Measurements from ENCODE around the gene GHDC. TPM values are rescaled to one million over a fixed set of nuclear protein-coding genes. Genes with fewer than 3 reads are reported as not detected.
"Not testable (repeated sequence)": the region's sequence is repeated elsewhere in the genome, so short reads cannot be mapped to it uniquely, and the experiment has no call there.

Gene GHDC, protein sequence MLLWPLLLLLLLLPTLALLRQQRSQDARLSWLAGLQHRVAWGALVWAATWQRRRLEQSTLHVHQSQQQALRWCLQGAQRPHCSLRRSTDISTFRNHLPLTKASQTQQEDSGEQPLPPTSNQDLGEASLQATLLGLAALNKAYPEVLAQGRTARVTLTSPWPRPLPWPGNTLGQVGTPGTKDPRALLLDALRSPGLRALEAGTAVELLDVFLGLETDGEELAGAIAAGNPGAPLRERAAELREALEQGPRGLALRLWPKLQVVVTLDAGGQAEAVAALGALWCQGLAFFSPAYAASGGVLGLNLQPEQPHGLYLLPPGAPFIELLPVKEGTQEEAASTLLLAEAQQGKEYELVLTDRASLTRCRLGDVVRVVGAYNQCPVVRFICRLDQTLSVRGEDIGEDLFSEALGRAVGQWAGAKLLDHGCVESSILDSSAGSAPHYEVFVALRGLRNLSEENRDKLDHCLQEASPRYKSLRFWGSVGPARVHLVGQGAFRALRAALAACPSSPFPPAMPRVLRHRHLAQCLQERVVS
- 14.6 TPM for polyA plus RNA-seq (ENCODE audit: insufficient read length)
- long read RNA-seq, donor 1, partial matches to known transcripts: 5 of 9 reads
- long read RNA-seq, donor 1, other reads (novel, unspliced or antisense): 0 of 9 reads
- long read RNA-seq, donor 2, partial matches to known transcripts: 0 of 5 reads
- long read RNA-seq, donor 2, other reads (novel, unspliced or antisense): 0 of 5 reads
- long read RNA-seq, donor 3, partial matches to known transcripts: 0 of 2 reads
- long read RNA-seq, donor 3, other reads (novel, unspliced or antisense): 0 of 2 reads
- long read RNA-seq, donor 4: 0 reads
- long read RNA-seq, donor 5, transcript GHDC-207 (10 exons, 2,396 nt): major isoform, 5 of 6 reads
- long read RNA-seq, donor 5, partial matches to known transcripts: 0 of 6 reads
- long read RNA-seq, donor 5, other reads (novel, unspliced or antisense): 0 of 6 reads
- long read RNA-seq, donor 6, partial matches to known transcripts: 0 of 4 reads
- long read RNA-seq, donor 6, other reads (novel, unspliced or antisense): 0 of 4 reads
- long read RNA-seq, donor 7, partial matches to known transcripts: 0 of 4 reads
- long read RNA-seq, donor 7, other reads (novel, unspliced or antisense): 0 of 4 reads
- long read RNA-seq, donor 8, partial matches to known transcripts: 0 of 1 reads
- long read RNA-seq, donor 8, other reads (novel, unspliced or antisense): 0 of 1 reads

GRCh38 chr17:42193969-42194899 lies at the start of gene GHDC:
GHDC (minus strand) TSS chr17:42194494; CDS start chr17:42193581, 913 bp downstream.
- peak; percentile 82 for DNase-seq

GRCh38 chr17:42243493-42243982 lies 49.2 kb upstream of the GHDC start:
- DNase-seq: no peak

- no peak for DNase-seq
These were observed 47.6 kb upstream of the GHDC start for GRCh38 chr17:42241871-42242270.

DNA sequence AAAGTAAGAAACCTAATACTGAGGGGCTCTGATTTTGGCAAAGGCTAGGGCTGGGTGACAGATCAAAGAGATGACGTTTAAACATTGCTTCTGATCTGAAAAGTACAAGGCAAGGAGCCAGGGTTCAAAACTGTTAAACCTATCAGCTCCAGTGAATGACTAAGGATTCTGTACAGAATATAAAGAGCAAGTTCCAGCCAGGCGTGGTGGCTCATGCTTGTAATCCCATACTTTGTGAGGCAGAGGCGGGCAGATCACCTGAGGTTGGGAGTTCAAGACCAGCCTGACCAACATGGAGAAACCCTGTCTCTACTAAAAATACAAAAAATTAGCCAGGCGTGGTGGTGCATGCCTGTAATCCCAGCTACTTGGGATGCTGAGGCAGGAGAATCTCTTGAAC lies 46.6 kb upstream of the GHDC start:
- DNase-seq: not testable (repeated sequence)

- no peak for DNase-seq
These were observed 45.9 kb upstream of the GHDC start for GRCh38 chr17:42240201-42240600.

DNA sequence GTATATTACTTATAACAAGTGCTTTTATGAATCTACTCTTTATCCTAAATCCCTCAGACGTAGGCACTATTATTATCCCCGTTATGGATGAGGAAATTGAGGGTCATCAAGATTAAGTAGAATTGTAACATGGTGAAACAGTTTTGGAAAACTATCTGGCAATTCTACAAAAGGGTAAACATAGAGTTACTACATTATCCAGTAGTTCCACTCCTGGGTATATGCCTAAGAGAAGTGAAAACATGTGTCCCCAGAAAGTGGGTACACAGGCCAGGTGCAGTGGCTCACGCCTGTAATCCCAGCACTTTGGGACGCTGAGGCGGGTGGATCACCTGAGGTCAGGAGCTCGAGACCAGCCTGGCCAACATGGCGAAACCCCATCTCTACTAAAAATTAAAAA lies 45.3 kb upstream of the GHDC start:
- not testable (repeated sequence) for DNase-seq

DNA sequence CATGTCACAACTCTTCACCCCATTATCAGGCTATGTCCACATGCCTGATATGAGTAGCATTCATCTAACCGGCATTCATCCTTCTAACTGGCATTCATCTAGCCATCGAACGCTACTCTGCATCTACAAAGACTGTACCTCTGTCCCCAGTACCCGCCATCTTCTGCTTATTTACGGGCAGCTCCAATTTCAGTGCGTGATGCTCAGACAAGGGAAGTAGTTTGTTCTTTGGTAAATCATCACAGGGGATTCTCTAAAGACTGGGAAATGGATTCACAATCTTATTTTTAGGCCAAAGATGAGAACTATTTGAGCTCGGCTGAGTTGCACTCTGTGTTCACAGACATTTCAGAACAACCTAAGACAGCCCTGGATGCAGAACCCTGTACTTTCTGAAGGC lies 42.5 kb upstream of the GHDC start:
- DNase-seq: no peak

GRCh38 chr17:42233994-42234393 lies 39.7 kb upstream of the GHDC start:
- no peak for DNase-seq

DNA sequence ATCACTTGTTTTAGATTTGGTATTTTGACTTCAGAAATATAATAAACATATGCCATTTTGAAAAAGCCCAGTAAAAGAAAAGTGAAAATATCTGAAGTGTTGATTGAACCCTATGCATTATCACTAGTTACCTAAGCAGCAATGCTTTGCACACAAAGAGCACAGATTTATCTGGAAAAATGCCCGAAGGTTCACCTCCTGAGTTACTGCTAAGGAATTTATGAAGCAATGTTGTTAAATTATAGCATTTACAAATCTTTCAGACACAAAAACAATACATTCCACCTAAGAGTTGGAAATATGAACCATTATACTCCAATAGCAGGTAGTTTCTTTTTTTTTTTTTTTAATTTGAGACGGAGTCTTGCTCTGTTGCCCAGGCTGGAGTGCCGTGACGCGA lies 38.9 kb upstream of the GHDC start:
- no peak for DNase-seq

GRCh38 chr17:42230225-42230624 lies 35.9 kb upstream of the GHDC start:
- DNase-seq: no peak

DNA sequence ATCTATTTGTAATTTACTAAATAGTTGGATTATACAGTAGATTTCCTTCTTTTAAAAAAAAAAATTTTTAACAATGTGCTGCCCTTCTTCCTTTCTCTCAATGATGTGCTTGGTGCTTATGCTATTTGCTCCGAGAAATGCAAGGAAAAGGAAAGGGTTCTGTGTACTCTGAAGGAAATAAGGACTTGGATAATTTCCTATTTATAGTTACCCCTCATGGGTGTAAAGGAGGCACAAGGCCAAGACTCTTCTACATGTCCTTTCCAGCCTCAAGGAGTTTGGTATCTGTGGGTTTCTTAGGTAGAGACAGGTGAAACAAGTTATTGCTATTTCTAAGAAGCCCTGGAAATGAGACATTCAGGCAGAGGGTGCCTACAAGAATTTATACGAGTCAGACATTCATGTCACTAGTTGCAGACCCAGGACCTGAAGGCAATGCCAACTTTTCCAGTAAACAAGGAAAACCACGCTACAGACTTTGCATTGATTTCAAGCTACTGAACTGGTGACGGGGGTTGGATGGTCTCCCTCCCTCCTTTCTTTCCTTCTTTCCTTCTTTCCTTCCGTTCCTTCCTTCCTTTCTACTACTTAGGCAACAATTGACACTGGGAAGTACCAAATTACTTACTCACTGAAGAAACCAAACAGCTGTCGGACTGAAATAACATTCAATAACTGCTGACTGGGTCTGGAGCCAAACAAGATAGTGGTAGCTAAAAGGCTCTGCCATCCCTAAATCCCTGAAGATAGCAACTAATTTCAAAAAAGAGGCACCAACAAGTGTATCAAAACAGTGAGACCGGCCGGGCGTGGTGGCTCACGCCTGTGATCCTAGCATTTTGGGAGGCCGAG lies 33.8 kb upstream of the GHDC start:
- DNase-seq: no peak

- DNase-seq: no peak
These were observed 31.4 kb upstream of the GHDC start for GRCh38 chr17:42225646-42226045.

DNA sequence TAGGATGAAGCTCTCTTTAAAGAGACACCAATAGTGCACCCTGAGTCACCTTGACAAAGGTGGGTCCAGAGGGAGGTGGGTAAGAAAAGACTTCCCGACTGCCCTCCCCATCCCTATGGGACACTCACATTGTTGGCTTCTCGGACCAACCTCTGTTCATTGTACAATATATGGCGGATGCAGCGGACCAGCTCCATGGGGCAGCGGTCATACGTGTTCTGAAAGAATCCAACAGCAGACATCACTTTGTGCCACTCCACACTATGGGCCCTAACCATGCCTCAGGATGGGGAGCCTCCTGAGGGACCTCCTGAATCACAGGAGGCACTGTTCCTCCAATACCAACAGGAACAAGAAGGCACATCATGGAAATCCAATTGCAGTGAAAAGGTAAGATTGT lies 30.4 kb upstream of the GHDC start:
- no peak for DNase-seq

GRCh38 chr17:42221886-42222745 lies 27.8 kb upstream of the GHDC start:
- DNase-seq: peak; percentile 13

DNA sequence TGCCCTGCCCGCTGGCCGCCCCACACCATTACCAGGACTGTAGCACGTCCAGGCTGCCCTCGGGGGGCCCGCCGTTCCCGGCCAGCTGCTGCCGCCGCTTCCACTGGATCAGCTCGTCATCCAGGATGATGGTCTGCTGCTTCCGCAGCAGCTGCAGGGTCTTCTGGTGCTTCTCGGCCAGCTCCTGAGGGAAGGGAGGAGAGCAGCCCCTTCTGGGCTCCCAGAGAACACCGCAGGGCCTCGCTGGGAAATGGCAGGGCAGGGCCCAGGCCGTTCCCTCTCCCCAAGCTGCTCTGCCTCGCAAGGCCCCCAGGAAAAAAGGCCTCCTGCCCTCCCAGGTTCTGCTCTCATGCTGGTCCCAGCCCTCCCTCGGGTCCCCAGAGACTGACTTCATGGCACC lies 25.0 kb upstream of the GHDC start:
- DNase-seq: not testable (repeated sequence)

DNA sequence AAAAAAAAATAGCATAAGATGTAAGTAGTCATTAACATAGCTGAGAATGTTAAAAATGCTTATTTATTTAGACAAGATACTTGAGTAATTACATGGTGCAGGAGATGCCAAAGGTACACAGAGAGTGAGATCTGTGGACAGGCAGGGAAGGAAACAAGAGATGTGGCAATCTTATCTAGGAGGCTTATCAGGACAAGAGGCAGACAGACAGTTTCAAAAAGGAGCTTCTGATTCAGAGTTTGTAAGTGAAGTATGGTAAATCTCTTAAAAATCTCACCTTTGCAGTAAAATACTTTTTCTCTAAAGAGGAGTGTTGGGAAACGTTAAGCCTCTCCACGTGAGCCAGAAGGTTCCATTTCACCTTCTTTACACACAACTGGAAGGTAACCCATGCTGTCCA lies 19.9 kb upstream of the GHDC start:
- no peak for DNase-seq

DNA sequence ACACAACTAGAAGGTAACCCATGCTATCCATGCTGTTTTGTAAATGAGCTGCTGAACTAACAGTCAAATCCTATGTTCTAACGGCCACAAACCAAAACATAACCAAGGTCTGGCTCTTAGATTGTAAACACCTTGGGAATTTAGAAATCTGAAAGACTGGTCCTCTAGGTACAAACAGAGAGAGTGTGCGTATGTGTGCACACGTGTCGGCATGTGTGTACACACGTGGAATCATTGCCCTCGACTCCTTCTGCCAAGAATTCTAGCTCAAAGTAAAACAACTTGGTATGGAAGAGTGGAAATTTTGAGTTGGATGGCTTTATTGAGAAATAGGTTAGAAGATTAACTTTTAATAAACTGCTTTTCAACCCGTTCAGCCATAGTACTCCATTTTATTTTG lies 18.1 kb upstream of the GHDC start:
- no peak for DNase-seq

DNA sequence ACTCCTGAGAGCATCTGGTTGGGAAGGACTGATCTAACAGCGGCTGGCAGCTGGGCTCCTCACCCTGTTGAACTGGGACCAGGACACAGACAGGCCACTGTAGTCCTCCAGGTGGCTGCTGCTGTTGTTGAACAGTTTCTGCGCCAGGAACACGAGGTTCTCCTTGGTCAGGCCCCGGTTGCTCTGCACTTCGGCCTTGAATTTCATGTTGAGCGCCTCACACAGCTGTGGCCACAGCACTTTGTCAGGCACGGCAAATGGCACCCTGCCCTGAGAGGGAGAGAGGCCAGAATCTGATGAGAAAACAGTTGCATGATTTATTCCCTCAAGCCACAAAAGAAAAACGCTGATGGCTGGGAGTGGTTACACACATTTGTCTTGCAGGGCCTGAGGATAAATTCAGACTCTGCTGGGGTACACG lies 17.6 kb upstream of the GHDC start:
- DNase-seq: not testable (repeated sequence)

DNA sequence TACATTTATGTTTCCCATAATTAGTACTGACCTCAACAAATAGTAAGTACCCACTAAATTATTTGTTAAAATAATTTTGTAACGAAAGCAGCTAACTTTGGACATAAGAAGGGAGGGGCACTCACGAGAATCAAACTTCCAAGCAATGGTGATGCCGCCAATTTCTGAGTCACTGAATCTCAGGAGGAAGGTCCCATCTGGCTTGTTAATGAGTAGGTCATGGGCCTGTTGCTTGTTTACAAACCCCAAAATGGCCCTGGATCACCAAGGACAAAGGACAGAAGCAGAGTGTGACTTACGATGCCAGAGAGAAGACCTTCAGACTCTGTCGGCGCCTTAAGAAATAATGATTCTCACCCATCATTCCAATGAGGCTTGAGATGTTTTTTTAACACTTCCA lies 15.8 kb upstream of the GHDC start:
- no peak for DNase-seq

Data from left kidney (tissue), 8 donors.